Mesendoderm (in vitro differentiated cells): ENCODE results near the gene MYL4.

Source experiments
- DNase-seq: peaks from one replicate; pipeline ENCODE4 v3.0.0; 2013
- H2AK5ac ChIP-seq: 2 replicates; pipeline ENCODE4 v1.6.1; 2013; ENCODE audit warnings: low read length, inconsistent platforms
- H2BK120ac ChIP-seq: 2 replicates; pipeline ENCODE4 v1.6.1; 2013; ENCODE audit warnings: low read depth, mild to moderate bottlenecking, low read length, moderate library complexity, mixed read lengths
- H2BK15ac ChIP-seq: replicated peaks from 2 replicates; pipeline ENCODE4 v1.6.1; 2013; ENCODE audit warnings: low read depth, mild to moderate bottlenecking, moderate library complexity
- H2BK5ac ChIP-seq: 2 replicates; pipeline ENCODE4 v1.6.1; 2013; ENCODE audit warnings: low read length, inconsistent platforms
- H3K18ac ChIP-seq: 2 replicates; pipeline ENCODE4 v1.6.1; 2013; ENCODE audit warnings: mild to moderate bottlenecking, low read length, mixed read lengths
- H3K23ac ChIP-seq: one replicate; pipeline ENCODE4 v1.6.1; 2013; ENCODE audit warnings: low read length
- H3K27ac ChIP-seq: 2 replicates; pipeline ENCODE4 v1.5.1; 2013; ENCODE audit warnings: low read depth, mild to moderate bottlenecking, inconsistent platforms, low read length, moderate library complexity
- H3K27me3 ChIP-seq: 2 replicates; pipeline ENCODE4 v1.6.1; 2013; ENCODE audit warnings: low read length, control low read depth, mild to moderate bottlenecking, inconsistent platforms; ENCODE audit not compliant: insufficient read depth, poor library complexity
- H3K36me3 ChIP-seq: 2 replicates; pipeline ENCODE4 v1.6.1; 2013; ENCODE audit warnings: low read length, inconsistent platforms; ENCODE audit not compliant: control insufficient read depth, insufficient read depth
- H3K4ac ChIP-seq: one replicate; pipeline ENCODE4 v1.6.1; 2013; ENCODE audit warnings: low read depth, mild to moderate bottlenecking, low read length, moderate library complexity
- H3K4me1 ChIP-seq: 2 replicates; pipeline ENCODE4 v1.6.1; 2013; ENCODE audit warnings: low read depth, low read length, inconsistent platforms; ENCODE audit not compliant: control insufficient read depth
- H3K4me2 ChIP-seq: 2 replicates; pipeline ENCODE4 v1.6.1; 2013; ENCODE audit warnings: low read length
- H3K4me3 ChIP-seq: 2 replicates; pipeline ENCODE4 v1.5.1; 2013; ENCODE audit warnings: mild to moderate bottlenecking, low read length
- H3K56ac ChIP-seq: one replicate; pipeline ENCODE4 v1.6.1; 2013; ENCODE audit warnings: low read length
- H3K79me1 ChIP-seq: 2 replicates; pipeline ENCODE4 v1.6.1; 2013; ENCODE audit warnings: low read length, inconsistent platforms
- H3K79me2 ChIP-seq: 2 replicates; pipeline ENCODE4 v1.6.1; 2013; ENCODE audit warnings: mild to moderate bottlenecking, low read length; ENCODE audit not compliant: control insufficient read depth, insufficient read depth
- H3K9ac ChIP-seq: 2 replicates; pipeline ENCODE4 v1.6.1; 2013; ENCODE audit warnings: low read length, inconsistent platforms
- H4K5ac ChIP-seq: one replicate; pipeline ENCODE4 v1.6.1; 2013; ENCODE audit warnings: low read length
- H4K8ac ChIP-seq: one replicate; pipeline ENCODE4 v1.6.1; 2013; ENCODE audit warnings: low read depth, mild to moderate bottlenecking, control low read depth, low read length, moderate library complexity
- WGBS: extraction: QIAGEN DNeasy Blood & Tissue Kit; methylation state at CpG from one replicate; pipeline ENCODE4 v1.1.7; 2013; ENCODE audit warnings: low lambda C conversion rate, missing lambda C conversion rate; ENCODE audit not compliant: insufficient coverage; ENCODE audit errors: extremely low coverage; 5-methylcytosine and 5-hydroxymethylcytosine counted together

Gene MYL4

DNA sequence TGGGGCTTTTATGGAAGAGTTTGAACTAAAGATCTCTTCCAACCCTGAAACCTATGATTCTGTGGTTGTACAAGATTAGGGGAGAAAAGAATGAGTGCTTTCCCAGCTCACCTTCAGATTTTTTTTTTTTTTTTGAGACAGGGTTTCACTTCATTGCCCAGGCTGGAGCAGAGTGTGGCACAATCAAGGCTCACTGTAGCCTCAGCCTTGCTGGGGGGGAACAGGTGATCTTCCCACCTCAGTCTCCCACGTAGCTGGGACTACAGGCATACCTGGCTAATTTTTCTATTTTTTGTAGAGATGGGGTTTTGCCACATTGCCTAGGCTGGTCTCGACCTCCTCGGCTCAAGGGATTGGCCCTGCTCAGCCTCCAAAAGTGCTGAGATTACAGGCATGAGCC lies 22.7 kb downstream of the MYL4 start:
- no peak overlapping the region for H4K8ac ChIP-seq
- no peak overlapping the region for H2AK5ac ChIP-seq
- no peak overlapping the region for H3K4me3 ChIP-seq
- H3K9ac ChIP-seq: no peak overlapping the region
- H3K36me3 ChIP-seq: no peaks in the 10 kb centered on the region
- H3K27ac ChIP-seq: no peak overlapping the region
- H3K56ac ChIP-seq: no peak overlapping the region
- no peak overlapping the region for H3K4ac ChIP-seq
- no peak overlapping the region for H2BK120ac ChIP-seq
- no peak overlapping the region for H3K18ac ChIP-seq
- no peaks in the 10 kb centered on the region for H3K79me1 ChIP-seq
- no peak overlapping the region for H2BK5ac ChIP-seq
- no peak overlapping the region for H3K23ac ChIP-seq
- H3K27me3 ChIP-seq: no peaks in the 10 kb centered on the region
- no peak overlapping the region for H4K5ac ChIP-seq
- DNase-seq: no peak
- no peaks in the 10 kb centered on the region for H3K79me2 ChIP-seq
- H3K4me2 ChIP-seq: no peak overlapping the region
- H3K4me1 ChIP-seq: peaks cover 2% of the 10 kb centered on the region
- H2BK15ac ChIP-seq: no peak overlapping the region
- WGBS: no CpG with 5 or more reads among the region's 3 CpGs

DNA sequence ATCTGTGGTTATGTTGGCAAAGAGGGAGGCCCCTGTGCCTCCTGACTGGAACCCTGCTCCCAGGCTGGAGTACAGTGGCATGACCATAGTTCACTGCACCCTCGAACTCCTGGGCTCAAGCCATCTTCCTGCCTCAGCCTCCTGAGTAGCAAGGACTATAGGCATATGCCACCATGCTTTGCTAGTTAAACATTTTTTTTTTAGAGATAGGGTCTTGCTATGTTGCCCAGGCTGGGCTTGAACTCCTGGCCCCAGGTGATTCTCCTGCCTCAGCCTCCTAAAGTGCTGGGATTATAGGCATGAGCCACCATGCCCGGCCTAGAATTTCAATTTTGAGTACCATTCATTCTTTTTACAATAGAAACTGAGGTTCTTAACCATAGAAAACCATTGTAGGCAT lies 23.3 kb downstream of the MYL4 start:
- no peak overlapping the region for H3K4me2 ChIP-seq
- H3K9ac ChIP-seq: no peak overlapping the region
- no peak overlapping the region for H2BK15ac ChIP-seq
- no peak overlapping the region for H3K4me3 ChIP-seq
- H2AK5ac ChIP-seq: no peak overlapping the region
- no peaks in the 10 kb centered on the region for H3K79me2 ChIP-seq
- peaks cover 2% of the 10 kb centered on the region for H3K4me1 ChIP-seq
- no peaks in the 10 kb centered on the region for H3K79me1 ChIP-seq
- H3K23ac ChIP-seq: no peak overlapping the region
- no peak overlapping the region for H4K5ac ChIP-seq
- H2BK120ac ChIP-seq: no peak overlapping the region
- WGBS: no CpG with 5 or more reads among the region's 2 CpGs
- no peaks in the 10 kb centered on the region for H3K36me3 ChIP-seq
- no peak overlapping the region for H2BK5ac ChIP-seq
- H3K18ac ChIP-seq: no peak overlapping the region
- no peak overlapping the region for H3K27ac ChIP-seq
- H3K56ac ChIP-seq: no peak overlapping the region
- no peak overlapping the region for H3K4ac ChIP-seq
- no peak overlapping the region for H4K8ac ChIP-seq
- H3K27me3 ChIP-seq: no peaks in the 10 kb centered on the region
- DNase-seq: no peak

DNA sequence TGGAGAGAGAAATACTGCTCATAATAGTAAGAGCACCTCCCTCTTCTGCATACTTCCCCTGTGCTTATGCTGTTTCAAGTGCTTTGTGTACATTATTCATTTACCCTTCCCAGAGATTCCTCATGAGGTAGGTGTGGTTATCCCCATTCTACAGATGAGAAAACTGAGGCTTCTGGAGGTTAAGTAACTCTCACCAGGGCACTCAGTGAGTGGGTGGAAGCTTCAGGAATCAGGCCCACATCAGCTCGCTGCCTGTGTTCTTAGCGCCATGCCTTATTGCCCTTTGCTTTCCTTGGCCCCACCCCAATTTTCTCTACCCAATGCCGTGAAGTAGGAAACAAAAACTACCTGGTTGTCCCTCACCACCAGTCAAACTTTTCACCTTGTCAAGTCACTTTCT lies 26.4 kb downstream of the MYL4 start:
- H2BK120ac ChIP-seq: no peak overlapping the region
- no peaks in the 10 kb centered on the region for H3K4me1 ChIP-seq
- DNase-seq: no peak
- no peak overlapping the region for H3K56ac ChIP-seq
- no peaks in the 10 kb centered on the region for H3K36me3 ChIP-seq
- H3K79me1 ChIP-seq: no peaks in the 10 kb centered on the region
- H2BK5ac ChIP-seq: no peak overlapping the region
- no peak overlapping the region for H3K18ac ChIP-seq
- no peak overlapping the region for H4K5ac ChIP-seq
- no peak overlapping the region for H3K4me2 ChIP-seq
- H3K79me2 ChIP-seq: no peaks in the 10 kb centered on the region
- no peak overlapping the region for H4K8ac ChIP-seq
- H3K9ac ChIP-seq: no peak overlapping the region
- no peaks in the 10 kb centered on the region for H3K27me3 ChIP-seq
- H3K27ac ChIP-seq: no peak overlapping the region
- H2AK5ac ChIP-seq: no peak overlapping the region
- no peak overlapping the region for H3K23ac ChIP-seq
- WGBS: no CpG with 5 or more reads among the region's 3 CpGs
- H3K4me3 ChIP-seq: no peak overlapping the region
- no peak overlapping the region for H2BK15ac ChIP-seq
- no peak overlapping the region for H3K4ac ChIP-seq

- no peaks in the 10 kb centered on the region for H3K79me2 ChIP-seq
- H3K4me2 ChIP-seq: no peak overlapping the region
- H3K4me3 ChIP-seq: no peak overlapping the region
- no peak overlapping the region for H3K4ac ChIP-seq
- no peak overlapping the region for H3K23ac ChIP-seq
- no peak overlapping the region for H2BK15ac ChIP-seq
- no peak overlapping the region for H2BK120ac ChIP-seq
- H3K18ac ChIP-seq: no peak overlapping the region
- no peak overlapping the region for H3K27ac ChIP-seq
- no peaks in the 10 kb centered on the region for H3K27me3 ChIP-seq
- H4K8ac ChIP-seq: no peak overlapping the region
- H4K5ac ChIP-seq: no peak overlapping the region
- H3K9ac ChIP-seq: no peak overlapping the region
- H3K4me1 ChIP-seq: no peaks in the 10 kb centered on the region
- H2AK5ac ChIP-seq: no peak overlapping the region
- no peak overlapping the region for H3K56ac ChIP-seq
- no peaks in the 10 kb centered on the region for H3K79me1 ChIP-seq
- H3K36me3 ChIP-seq: no peaks in the 10 kb centered on the region
- H2BK5ac ChIP-seq: no peak overlapping the region
- no peak for DNase-seq
- no CpG with 5 or more reads among the region's 2 CpGs for WGBS
These were observed 26.8 kb downstream of the MYL4 start for GRCh38 chr17:47235923-47236322.

DNA sequence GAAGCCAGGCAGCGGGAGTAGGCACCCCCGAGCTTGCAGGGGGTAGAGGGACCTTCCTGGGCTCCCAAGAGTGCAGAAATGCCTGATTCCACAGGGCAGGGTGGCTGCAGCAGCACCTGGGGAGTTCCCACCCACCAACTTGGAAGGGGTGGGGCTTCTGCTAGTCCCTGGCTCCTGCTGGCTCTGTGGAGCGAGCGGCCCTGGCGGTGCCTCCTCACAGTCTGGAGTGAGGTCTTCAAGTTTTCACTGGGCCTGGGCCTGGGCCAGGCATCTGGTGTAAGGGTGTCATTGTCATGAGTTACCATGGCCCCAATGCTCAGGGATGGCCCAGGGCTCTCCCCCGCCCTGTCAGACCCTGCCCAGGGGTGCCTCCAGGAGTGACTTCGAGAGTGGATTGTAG lies 28.7 kb downstream of the MYL4 start:
- no peaks in the 10 kb centered on the region for H3K27me3 ChIP-seq
- no peaks in the 10 kb centered on the region for H3K36me3 ChIP-seq
- H4K5ac ChIP-seq: no peak overlapping the region
- no peak overlapping the region for H2AK5ac ChIP-seq
- no peak overlapping the region for H3K4ac ChIP-seq
- no peak overlapping the region for H2BK5ac ChIP-seq
- no peak overlapping the region for H2BK15ac ChIP-seq
- H3K79me1 ChIP-seq: no peaks in the 10 kb centered on the region
- no peak overlapping the region for H3K9ac ChIP-seq
- H3K18ac ChIP-seq: no peak overlapping the region
- no peak overlapping the region for H3K27ac ChIP-seq
- no CpG with 5 or more reads among the region's 7 CpGs for WGBS
- DNase-seq: no peak
- no peak overlapping the region for H3K4me2 ChIP-seq
- H3K79me2 ChIP-seq: no peaks in the 10 kb centered on the region
- peak overlapping the region; percentile 3 for H3K23ac ChIP-seq
- no peak overlapping the region for H3K4me3 ChIP-seq
- no peak overlapping the region for H4K8ac ChIP-seq
- H2BK120ac ChIP-seq: no peak overlapping the region
- H3K4me1 ChIP-seq: no peaks in the 10 kb centered on the region
- H3K56ac ChIP-seq: no peak overlapping the region

- H3K79me2 ChIP-seq: no peaks in the 10 kb centered on the region
- H3K23ac ChIP-seq: no peak overlapping the region
- DNase-seq: no peak
- H3K79me1 ChIP-seq: no peaks in the 10 kb centered on the region
- H2BK120ac ChIP-seq: no peak overlapping the region
- H3K4me2 ChIP-seq: no peak overlapping the region
- H3K4ac ChIP-seq: no peak overlapping the region
- no peak overlapping the region for H3K18ac ChIP-seq
- H2AK5ac ChIP-seq: no peak overlapping the region
- no peaks in the 10 kb centered on the region for H3K4me1 ChIP-seq
- no peak overlapping the region for H4K8ac ChIP-seq
- WGBS: no CpG with 5 or more reads among the region's 29 CpGs
- H3K27me3 ChIP-seq: no peaks in the 10 kb centered on the region
- no peak overlapping the region for H4K5ac ChIP-seq
- H2BK15ac ChIP-seq: no peak overlapping the region
- no peak overlapping the region for H2BK5ac ChIP-seq
- H3K9ac ChIP-seq: no peak overlapping the region
- H3K4me3 ChIP-seq: no peak overlapping the region
- H3K56ac ChIP-seq: no peak overlapping the region
- H3K36me3 ChIP-seq: no peaks in the 10 kb centered on the region
- no peak overlapping the region for H3K27ac ChIP-seq
These were observed 29.3 kb downstream of the MYL4 start for GRCh38 chr17:47238321-47239010.
